H1 (cell line): ENCODE measurements around the gene ITLN1. TPM values are rescaled to one million over a fixed set of nuclear protein-coding genes. Genes with fewer than 3 reads are reported as not detected.

Experiments used
- CHD7 ChIP-seq: fragments of 300-600 bp; sonication (generic); IDR thresholded peaks from 2 replicates; pipeline ENCODE4 v1.7.1; 2012; ENCODE audit warnings: low read length, moderate library complexity, mild to moderate bottlenecking, inconsistent platforms; ENCODE audit not compliant: insufficient replicate concordance
- polyA plus RNA-seq, 7 experiments: library from polyadenylated mRNA; depleted of rRNA in 3 of 7; stranded (reverse) in 5 of 7; unstranded in 2 of 7; fragments of >200 nt in 5 of 7; fragments of 200-250 nt in 2 of 7; gene quantifications; 1 replicate in 5 of 7; 2 replicates in 1 of 7; 4 replicates in 1 of 7; pipeline versions ENCODE4 v1.2.1 to v1.2.3, GENCODE V29; 2011 to 2013; ENCODE audit warnings: missing spikeins in 2 of 7, mixed read lengths in 2 of 7
- total RNA-seq: library from RNA; stranded (reverse); fragmentation: NEBNext Ultra II Directional; extraction: Animal tissue kit (Norgen Biotek cat#: 25700); gene quantifications from 2 replicates; pipeline ENCODE4 v1.2.1, GENCODE V29; 2021

ITLN1 gene
- total and polyA plus RNA-seq, 2 of the 8 experiments (the other 6 are each of a cell fraction or from before 2014, with no cell fraction given): not detected

DNA sequence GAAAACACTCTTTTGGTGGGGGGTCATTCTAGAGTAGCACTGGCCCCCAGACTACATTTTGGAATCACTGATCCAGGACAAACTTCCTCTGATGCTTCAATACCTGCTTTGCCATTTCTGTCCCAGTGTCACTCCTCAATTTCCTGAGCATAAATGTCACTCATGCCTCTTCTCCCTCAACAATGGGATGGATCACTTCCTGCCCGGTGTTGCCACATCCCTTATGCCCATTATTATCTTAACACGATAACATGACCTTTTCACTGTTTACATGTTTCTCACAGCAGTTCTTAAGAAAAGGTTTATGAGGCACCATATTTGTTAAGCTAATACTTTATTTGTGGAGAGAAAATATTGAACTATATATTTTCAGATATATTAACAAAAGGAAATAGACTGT, 3.9 kb upstream of the ITLN1 start (continued):
- TF ChIP-seq CHD7: no peak
